Measurements from ENCODE around the gene E2F8.

The E2F8 gene

GRCh38 chr11:19242179-19242932 is 1.6 kb upstream of the E2F8 start:
- Histone ChIP-seq H3K79me2 (ENCODE audit: low read length) (peaks cover 28% of the 10 kb centered on the region), H3K4me3 (ENCODE audit: low read length) (peak overlapping the region; percentile 87), H3K27me3 (ENCODE audit: low read depth, low read length) (no peaks in the 10 kb centered on the region), H3K9ac (ENCODE audit: low read length) (peak overlapping the region; percentile 94), H3K9me3 (ENCODE audit: insufficient read depth, low read length) (no peaks in the 10 kb centered on the region; the same call in 1 of the 2 replicates), H3K36me3 (replicated peaks; ENCODE audit: low read depth, low read length) (peaks cover 21% of the 10 kb centered on the region), H3K4me2 (ENCODE audit: low read length) (peak overlapping the region; percentile 97), H3K4me1 (ENCODE audit: low read length) (peaks cover 41% of the 10 kb centered on the region), H2AFZ (ENCODE audit: low read depth, low read length) (no peak overlapping the region), H3K27ac (ENCODE audit: low read length) (no peak overlapping the region), H4K20me1 (ENCODE audit: insufficient read depth, low read length) (no peaks in the 10 kb centered on the region)
- TF ChIP-seq EZH2phosphoT487 (IDR thresholded peaks at IDR 0.05; ENCODE audit: low read depth) = no peak
- no peak for TF ChIP-seq CTCF (IDR thresholded peaks at IDR 0.05; ENCODE audit: low read depth, low read length)

GRCh38 chr11:19241260-19242178 is 774 bp upstream of the E2F8 start:
- H3K9ac ChIP-seq (ENCODE audit: low read length) = peak overlapping the region; percentile 94
- peaks cover 41% of the 10 kb centered on the region for H3K4me1 ChIP-seq (ENCODE audit: low read length)
- no peak overlapping the region; the same call in 1 of the 2 replicates for H2AFZ ChIP-seq (ENCODE audit: low read depth, low read length)
- H3K79me2 ChIP-seq (ENCODE audit: low read length) = peaks cover 28% of the 10 kb centered on the region
- no peaks in the 10 kb centered on the region for H3K9me3 ChIP-seq (ENCODE audit: insufficient read depth, low read length)
- H3K36me3 ChIP-seq (replicated peaks; ENCODE audit: low read depth, low read length) = peaks cover 29% of the 10 kb centered on the region
- peak overlapping the region; percentile 87 for H3K4me3 ChIP-seq (ENCODE audit: low read length)
- no peaks in the 10 kb centered on the region for H4K20me1 ChIP-seq (ENCODE audit: insufficient read depth, low read length)
- peak overlapping the region; percentile 97 for H3K4me2 ChIP-seq (ENCODE audit: low read length)
- H3K27me3 ChIP-seq (ENCODE audit: low read depth, low read length) = no peaks in the 10 kb centered on the region
- H3K27ac ChIP-seq (ENCODE audit: low read length) = peak overlapping the region; percentile 77
- TF ChIP-seq EZH2phosphoT487 (IDR thresholded peaks at IDR 0.05; ENCODE audit: low read depth) (no peak), CTCF (IDR thresholded peaks at IDR 0.05; ENCODE audit: low read depth, low read length) (no peak)

- no peaks in the 10 kb centered on the region for H3K27me3 ChIP-seq (ENCODE audit: low read depth, low read length)
- TF ChIP-seq EZH2phosphoT487 (IDR thresholded peaks at IDR 0.05; ENCODE audit: low read depth) (no peak), CTCF (IDR thresholded peaks at IDR 0.05; ENCODE audit: low read depth, low read length) (no peak)
- peak overlapping the region; percentile 71 for H3K4me2 ChIP-seq (ENCODE audit: low read length)
- peaks cover 48% of the 10 kb centered on the region for H3K36me3 ChIP-seq (replicated peaks; ENCODE audit: low read depth, low read length)
- peaks cover 36% of the 10 kb centered on the region for H3K4me1 ChIP-seq (ENCODE audit: low read length)
- peak overlapping the region; percentile 91 for H3K4me3 ChIP-seq (ENCODE audit: low read length)
- H4K20me1 ChIP-seq (ENCODE audit: insufficient read depth, low read length) = no peaks in the 10 kb centered on the region
- peaks cover 28% of the 10 kb centered on the region for H3K79me2 ChIP-seq (ENCODE audit: low read length)
- H2AFZ ChIP-seq (ENCODE audit: low read depth, low read length) = no peak overlapping the region
- peak overlapping the region; percentile 94 for H3K9ac ChIP-seq (ENCODE audit: low read length)
- no peaks in the 10 kb centered on the region for H3K9me3 ChIP-seq (ENCODE audit: insufficient read depth, low read length)
- H3K27ac ChIP-seq (ENCODE audit: low read length) = no peak overlapping the region
Measured at GRCh38 chr11:19239039-19239438, 1.7 kb downstream of the E2F8 start.

- H3K27ac ChIP-seq (ENCODE audit: low read length) = no peak overlapping the region
- TF ChIP-seq EZH2phosphoT487 (IDR thresholded peaks at IDR 0.05; ENCODE audit: low read depth) (no peak), CTCF (IDR thresholded peaks at IDR 0.05; ENCODE audit: low read depth, low read length) (no peak)
- H3K79me2 ChIP-seq (ENCODE audit: low read length) = peaks cover 28% of the 10 kb centered on the region
- H3K4me2 ChIP-seq (ENCODE audit: low read length) = no peak overlapping the region
- peaks cover 23% of the 10 kb centered on the region for H3K4me1 ChIP-seq (ENCODE audit: low read length)
- no peak overlapping the region for H3K9ac ChIP-seq (ENCODE audit: low read length)
- no peaks in the 10 kb centered on the region for H3K9me3 ChIP-seq (ENCODE audit: insufficient read depth, low read length)
- H3K4me3 ChIP-seq (ENCODE audit: low read length) = no peak overlapping the region
- H3K36me3 ChIP-seq (replicated peaks; ENCODE audit: low read depth, low read length) = peaks cover 53% of the 10 kb centered on the region
- no peak overlapping the region for H2AFZ ChIP-seq (ENCODE audit: low read depth, low read length)
- no peaks in the 10 kb centered on the region for H3K27me3 ChIP-seq (ENCODE audit: low read depth, low read length)
- H4K20me1 ChIP-seq (ENCODE audit: insufficient read depth, low read length) = no peaks in the 10 kb centered on the region
Measured at GRCh38 chr11:19237813-19238212, 2.9 kb downstream of the E2F8 start.

Measured in OCI-LY3 (cell line).